ENCODE data around the gene IFNGR1. TPM values are rescaled to one million over a fixed set of nuclear protein-coding genes. Genes with fewer than 3 reads are reported as not detected.

Gene IFNGR1
- total and polyA plus RNA-seq, 2 experiments from 2014 or later = 83.6 to 127 TPM

GRCh38 chr6:137218473-137218916 is 690 bp downstream of the IFNGR1 start:
- no peaks in the 10 kb centered on the region for H3K36me3 ChIP-seq (replicated peaks; ENCODE audit: insufficient read depth, low read depth)
- peaks cover 55% of the 10 kb centered on the region for H3K79me2 ChIP-seq
- peaks cover 47% of the 10 kb centered on the region for H4K20me1 ChIP-seq (ENCODE audit: insufficient read depth, poor library complexity, severe bottlenecking)
- H3K9me2 ChIP-seq (replicated peaks; ENCODE audit: insufficient read depth) = no peaks in the 10 kb centered on the region
- H3K27ac ChIP-seq = peak overlapping the region; percentile 95
- WGBS (ENCODE audit: low lambda C conversion rate, missing lambda C conversion rate) = 2% methylated on average over 13 of the region's 13 CpGs
- TF ChIP-seq EZH2 (IDR thresholded peaks at IDR 0.05; ENCODE audit: borderline replicate concordance) (no peak), EZH2phosphoT487 (IDR thresholded peaks at IDR 0.05; ENCODE audit: low read depth, severe bottlenecking, unreplicated experiment) (no peak), CTCF (IDR thresholded peaks at IDR 0.05; ENCODE audit: poor library complexity) (no peak)
- peak overlapping the region; percentile 87 for H3K4me3 ChIP-seq
- no peaks in the 10 kb centered on the region for H3K27me3 ChIP-seq
- no peaks in the 10 kb centered on the region for H3K9me3 ChIP-seq (ENCODE audit: low read depth)
- H2AFZ ChIP-seq = peak overlapping the region; percentile 36
- H3K4me2 ChIP-seq = peak overlapping the region; percentile 87
- peak; percentile 56 for DNase-seq (ENCODE audit: low spot score)
- peaks cover 27% of the 10 kb centered on the region for H3K4me1 ChIP-seq (ENCODE audit: insufficient read depth)

DNA sequence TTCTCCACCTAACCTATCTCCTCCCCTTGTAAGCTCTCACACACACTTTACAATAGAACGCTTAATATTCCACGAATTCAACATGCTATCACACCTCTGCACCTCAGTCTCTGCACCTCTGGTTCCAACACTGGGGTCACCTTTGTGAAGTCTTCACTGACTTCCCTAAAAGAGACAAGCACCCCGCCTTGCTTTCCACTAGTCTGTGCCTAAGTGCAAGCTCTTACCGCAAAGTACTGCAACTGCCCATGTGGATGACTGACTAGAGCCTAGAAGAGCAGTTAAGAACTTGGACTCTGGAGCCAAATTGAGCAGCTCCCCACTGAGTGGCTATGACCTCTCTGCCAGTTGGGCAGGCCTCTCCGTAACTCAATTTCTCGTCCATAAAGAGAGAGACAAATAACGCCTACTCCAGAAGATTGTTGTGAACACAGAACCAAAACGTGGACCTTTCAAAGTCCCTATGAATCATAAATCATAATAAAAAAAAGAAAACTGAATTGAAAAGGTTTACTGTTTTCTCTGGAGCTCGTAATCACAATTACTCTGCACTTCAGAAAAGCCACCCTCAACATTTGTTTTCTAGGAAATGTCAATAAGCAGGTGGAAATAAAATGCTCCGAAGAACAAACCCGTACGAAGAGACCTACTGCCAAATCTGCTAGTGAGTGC is 1.2 kb downstream of the IFNGR1 start:
- Histone ChIP-seq H3K36me3 (replicated peaks; ENCODE audit: insufficient read depth, low read depth) (no peaks in the 10 kb centered on the region), H4K20me1 (ENCODE audit: insufficient read depth, poor library complexity, severe bottlenecking) (peaks cover 53% of the 10 kb centered on the region), H3K4me3 (peak overlapping the region; percentile 87), H3K79me2 (peaks cover 60% of the 10 kb centered on the region), H3K4me2 (peak overlapping the region; percentile 87), H3K4me1 (ENCODE audit: insufficient read depth) (peaks cover 30% of the 10 kb centered on the region), H3K9me3 (ENCODE audit: low read depth) (no peaks in the 10 kb centered on the region), H3K9me2 (replicated peaks; ENCODE audit: insufficient read depth) (no peaks in the 10 kb centered on the region), H3K27ac (peak overlapping the region; percentile 95), H2AFZ (no peak overlapping the region), H3K27me3 (no peaks in the 10 kb centered on the region)
- 49% methylated on average over 12 of the region's 12 CpGs for WGBS (ENCODE audit: low lambda C conversion rate, missing lambda C conversion rate)
- no peak for TF ChIP-seq EZH2 (IDR thresholded peaks at IDR 0.05; ENCODE audit: borderline replicate concordance)
- TF ChIP-seq EZH2phosphoT487 (IDR thresholded peaks at IDR 0.05; ENCODE audit: low read depth, severe bottlenecking, unreplicated experiment) = no peak
- TF ChIP-seq CTCF (IDR thresholded peaks at IDR 0.05; ENCODE audit: poor library complexity) = no peak
- DNase-seq (ENCODE audit: low spot score) = peak; percentile 57

GRCh38 chr6:137216875-137217553 is 2.2 kb downstream of the IFNGR1 start:
- peak overlapping the region; percentile 95 for H3K27ac ChIP-seq
- no peak for DNase-seq (ENCODE audit: low spot score)
- H3K9me2 ChIP-seq (replicated peaks; ENCODE audit: insufficient read depth) = no peaks in the 10 kb centered on the region
- H3K9me3 ChIP-seq (ENCODE audit: low read depth) = no peaks in the 10 kb centered on the region
- WGBS (ENCODE audit: low lambda C conversion rate, missing lambda C conversion rate) = 71% methylated on average over 12 of the region's 12 CpGs
- TF ChIP-seq CTCF (IDR thresholded peaks at IDR 0.05; ENCODE audit: poor library complexity) (no peak), EZH2phosphoT487 (IDR thresholded peaks at IDR 0.05; ENCODE audit: low read depth, severe bottlenecking, unreplicated experiment) (no peak), EZH2 (IDR thresholded peaks at IDR 0.05; ENCODE audit: borderline replicate concordance) (no peak)
- H3K4me3 ChIP-seq = peak overlapping the region; percentile 87
- H3K4me2 ChIP-seq = peak overlapping the region; percentile 87
- peaks cover 61% of the 10 kb centered on the region for H4K20me1 ChIP-seq (ENCODE audit: insufficient read depth, poor library complexity, severe bottlenecking)
- no peaks in the 10 kb centered on the region for H3K36me3 ChIP-seq (replicated peaks; ENCODE audit: insufficient read depth, low read depth)
- peaks cover 30% of the 10 kb centered on the region for H3K4me1 ChIP-seq (ENCODE audit: insufficient read depth)
- no peaks in the 10 kb centered on the region for H3K27me3 ChIP-seq
- peaks cover 70% of the 10 kb centered on the region for H3K79me2 ChIP-seq
- no peak overlapping the region for H2AFZ ChIP-seq
